Esophagus mucosa (tissue), 1 donor: ENCODE measurements around the gene ATP6V0A4. TPM values are rescaled to one million over a fixed set of nuclear protein-coding genes. Genes with fewer than 3 reads are reported as not detected.
"Not testable (repeated sequence)": the region's sequence is repeated elsewhere in the genome, so short reads cannot be mapped to it uniquely, and the experiment has no call there.

Experiments used
- ATAC-seq: fragments of 200-7000 bp; cut with Tn5 transposase; one replicate; pipeline ENCODE4 v1.9.1; 2020
- total RNA-seq: library from RNA; stranded (reverse); gene quantifications from one replicate; pipeline ENCODE4 v1.2.4, GENCODE V29; 2023
- donor health status: DM: yes; HTN: yes; CAD: no.

ATP6V0A4 gene
- total RNA-seq, 1 donor from 2014 or later, result 1.6 TPM

GRCh38 chr7:138801256-138801655, 3.3 kb upstream of the ATP6V0A4 start:
- no peak for ATAC-seq

GRCh38 chr7:138799336-138800000, 1.5 kb upstream of the ATP6V0A4 start:
- ATAC-seq, result no peak

- no peak for ATAC-seq
Measured at GRCh38 chr7:138798836-138799235, 840 bp upstream of the ATP6V0A4 start.

DNA sequence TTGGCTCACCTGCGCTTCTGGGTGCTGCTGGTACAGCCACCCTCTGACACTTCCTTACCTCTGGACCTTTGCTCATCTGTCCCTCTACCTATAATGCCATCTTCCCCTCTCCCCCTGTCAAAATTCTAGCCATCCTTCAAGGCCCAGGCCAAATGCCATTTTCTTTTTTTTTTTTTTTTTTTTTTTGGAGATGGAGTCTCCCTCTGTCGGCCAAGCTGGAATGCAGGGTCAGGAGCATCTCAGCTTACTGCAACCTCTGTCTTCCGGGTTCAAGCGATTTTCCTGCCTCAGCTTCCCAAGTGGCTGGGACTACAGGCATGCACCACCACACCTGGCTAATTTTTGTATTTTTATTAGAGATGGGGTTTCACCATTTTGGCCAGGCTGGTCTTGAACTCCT, 950 bp downstream of the ATP6V0A4 start:
- ATAC-seq, result not testable (repeated sequence)

DNA sequence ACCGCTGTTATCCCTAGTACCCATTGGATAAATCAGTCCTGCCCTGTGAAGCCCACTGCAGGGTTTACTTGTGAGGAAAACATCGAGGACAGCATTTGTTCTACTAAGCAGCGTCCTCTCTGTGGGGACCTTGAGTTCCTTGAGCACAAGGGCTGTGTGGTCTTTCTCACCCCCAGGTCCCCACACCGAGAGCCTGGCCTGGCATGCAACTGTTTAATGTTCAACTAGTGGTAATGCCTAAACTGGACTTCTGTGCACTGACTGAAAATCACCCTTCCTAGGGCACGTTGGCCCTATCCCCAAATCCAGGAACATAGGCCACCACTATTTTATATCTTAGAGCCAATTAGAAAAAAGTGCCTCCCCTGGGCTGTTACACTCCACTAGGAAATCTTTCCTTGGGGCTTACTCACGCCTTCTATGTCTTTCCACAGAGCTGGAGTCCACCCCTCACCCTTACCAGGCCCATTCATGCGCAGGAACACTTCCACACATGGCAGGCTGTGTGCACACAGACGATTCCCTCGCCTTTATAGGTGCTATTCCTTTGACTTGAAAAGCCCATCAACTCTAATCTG, 1.9 kb downstream of the ATP6V0A4 start:
- no peak for ATAC-seq

DNA sequence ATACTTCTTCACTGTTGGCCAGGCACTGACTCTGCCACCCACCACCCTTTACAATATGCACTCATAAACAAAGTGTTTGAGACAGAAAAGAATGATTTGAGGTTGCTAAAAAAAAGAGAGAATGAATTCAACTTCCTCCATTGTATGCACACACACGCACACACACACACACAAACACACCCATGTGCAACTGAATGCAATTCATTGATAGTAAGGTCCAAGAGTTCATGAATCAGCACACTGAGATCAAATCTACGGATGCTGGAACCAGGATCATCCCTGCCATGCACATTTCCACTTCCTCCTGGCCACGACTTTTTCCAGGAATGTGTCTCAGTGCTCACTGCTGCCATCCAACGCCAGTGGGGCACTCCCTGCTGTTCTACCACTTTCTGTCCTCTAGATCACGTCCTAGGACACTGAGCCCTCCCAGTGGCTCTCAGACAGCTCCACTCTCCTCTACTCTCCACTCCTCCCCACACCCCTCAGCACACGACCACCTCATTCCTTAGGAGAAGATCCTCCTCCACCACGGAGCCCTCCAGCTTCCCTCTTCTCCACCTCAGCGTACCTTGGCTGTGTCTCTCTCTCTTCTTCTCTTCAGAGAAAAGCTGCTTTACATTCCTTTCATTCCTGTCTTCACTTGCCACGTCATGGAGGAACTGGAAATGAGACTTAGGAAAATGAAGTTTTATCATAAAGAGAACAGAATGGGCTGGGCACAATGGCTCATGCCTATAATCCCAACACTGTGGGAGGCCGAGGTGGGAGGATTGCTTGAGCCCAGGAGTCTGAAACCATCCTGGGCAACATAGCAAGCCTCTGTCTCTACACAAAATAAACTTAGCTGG, 12.2 kb downstream of the ATP6V0A4 start:
- ATAC-seq, result no peak

GRCh38 chr7:138784692-138785091, 13.3 kb downstream of the ATP6V0A4 start:
- ATAC-seq, result no peak

GRCh38 chr7:138781004-138781403, 17.0 kb downstream of the ATP6V0A4 start:
- no peak for ATAC-seq

GRCh38 chr7:138776166-138776833, 21.7 kb downstream of the ATP6V0A4 start:
- no peak for ATAC-seq

DNA sequence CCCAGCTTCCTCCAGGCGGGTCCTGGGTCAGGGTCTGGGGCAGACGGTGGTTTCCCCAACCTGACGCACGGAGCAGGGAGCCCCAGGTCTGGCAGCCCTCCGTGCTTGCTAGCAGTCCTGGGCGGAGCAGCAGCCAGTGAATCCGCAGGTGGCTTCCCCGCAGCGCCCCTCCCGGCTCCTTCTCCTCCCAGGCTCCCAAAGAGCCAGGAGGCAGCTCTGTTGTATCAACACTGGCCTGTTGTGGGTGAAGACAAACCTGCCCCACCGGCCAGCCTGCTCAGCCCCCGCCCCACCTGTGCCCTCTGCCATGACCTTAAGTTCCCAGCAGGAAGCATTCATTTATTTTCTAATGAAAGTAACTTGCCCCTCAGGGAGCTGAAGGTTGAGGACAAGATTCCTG, 24.2 kb downstream of the ATP6V0A4 start:
- peak; percentile 57 for ATAC-seq

DNA sequence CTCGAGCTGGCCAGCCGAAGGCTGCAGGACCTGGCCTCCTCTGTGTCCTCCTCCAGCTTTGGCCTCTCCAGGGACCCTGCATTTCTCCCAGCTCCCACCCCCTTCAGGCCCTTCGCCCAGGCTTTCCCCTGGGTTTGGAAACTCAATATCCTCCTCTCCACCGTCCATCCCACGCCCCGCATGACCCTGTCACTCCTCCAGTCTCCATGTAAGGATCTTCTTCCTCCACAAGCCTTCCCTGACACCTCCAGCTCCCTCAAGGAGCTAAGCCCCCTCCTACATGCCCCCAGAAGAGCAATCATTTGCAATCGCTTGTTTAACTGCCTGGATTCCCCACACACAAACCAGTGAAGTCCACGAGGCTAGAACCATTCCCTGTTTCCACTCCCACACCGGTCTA, 24.8 kb downstream of the ATP6V0A4 start:
- no peak for ATAC-seq

DNA sequence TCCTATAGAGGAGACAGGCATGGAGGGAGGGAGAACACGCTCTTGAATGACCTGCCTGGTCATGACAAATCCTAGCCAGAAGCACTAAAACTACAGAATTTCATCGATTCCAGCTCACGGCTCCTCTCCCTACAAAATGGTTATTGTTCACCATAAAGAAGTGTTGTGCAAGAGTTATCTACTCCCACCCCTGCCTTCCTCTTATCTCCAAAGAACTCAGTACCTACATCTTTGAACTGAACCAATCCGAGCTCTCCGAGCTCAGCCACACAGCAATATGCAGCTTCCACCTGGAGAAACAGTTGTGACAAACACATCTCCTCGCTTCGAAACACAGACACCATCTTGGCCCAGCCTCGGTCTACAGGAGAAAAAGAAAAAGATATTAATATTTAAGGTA, 27.1 kb downstream of the ATP6V0A4 start:
- ATAC-seq, result no peak

- no peak for ATAC-seq
Measured at GRCh38 chr7:138768241-138768640, 29.8 kb downstream of the ATP6V0A4 start.

GRCh38 chr7:138756591-138757242, 41.3 kb downstream of the ATP6V0A4 start:
- peak; percentile 62 for ATAC-seq

GRCh38 chr7:138755842-138756590, 42.0 kb downstream of the ATP6V0A4 start:
- ATAC-seq, result no peak

GRCh38 chr7:138755331-138755747, 42.7 kb downstream of the ATP6V0A4 start:
- ATAC-seq, result no peak

GRCh38 chr7:138753610-138754009, 44.4 kb downstream of the ATP6V0A4 start:
- no peak for ATAC-seq

DNA sequence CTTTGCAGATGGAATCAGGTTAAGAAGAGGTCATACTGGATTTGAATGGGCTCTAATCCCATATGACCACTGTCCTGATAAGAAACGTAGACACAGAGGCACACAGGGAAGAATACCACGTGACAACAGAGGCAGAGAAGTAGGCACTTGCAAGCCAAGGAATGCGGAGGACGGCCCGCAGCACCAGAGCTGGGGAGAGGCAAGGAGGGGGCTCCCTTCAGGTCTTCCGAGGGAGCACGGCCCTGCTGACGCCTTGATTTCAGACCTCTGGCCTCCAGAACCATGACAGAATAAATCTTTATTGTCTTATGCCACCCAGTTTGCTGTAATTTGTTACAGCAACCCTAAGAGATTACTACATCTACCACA, 44.9 kb downstream of the ATP6V0A4 start:
- ATAC-seq, result no peak

DNA sequence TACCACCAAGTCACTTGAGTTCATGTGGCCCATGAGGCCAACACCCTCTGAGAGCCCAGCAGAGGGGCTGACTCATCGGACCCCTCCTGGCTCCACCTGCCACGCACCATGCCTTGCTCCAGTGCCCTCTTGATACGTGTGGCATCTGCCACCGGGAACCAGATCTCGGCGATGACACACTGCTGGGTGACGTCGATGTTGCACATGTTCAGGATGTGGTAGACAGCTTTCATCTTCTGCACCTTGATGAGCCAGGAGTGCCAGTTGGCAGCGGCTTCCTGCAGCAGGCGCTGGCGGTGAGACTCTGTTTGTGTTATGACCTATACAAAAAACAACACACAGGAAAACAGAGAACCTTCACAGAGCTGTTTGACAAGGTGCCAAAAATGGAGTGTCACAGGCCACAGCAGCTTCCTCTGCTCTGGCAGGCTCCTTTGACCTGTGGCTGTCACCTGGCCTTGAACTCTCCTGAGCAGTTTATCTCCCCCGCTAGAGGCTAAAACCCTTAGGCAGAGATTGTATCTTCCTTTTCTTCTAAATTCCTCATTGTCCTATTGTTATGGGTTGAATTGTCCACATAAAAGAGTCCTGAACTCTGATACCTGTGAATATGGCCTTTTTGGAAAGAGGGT, 45.4 kb downstream of the ATP6V0A4 start:
- ATAC-seq, result peak; percentile 93

GRCh38 chr7:138750901-138751464, 47.0 kb downstream of the ATP6V0A4 start:
- ATAC-seq, result no peak

- ATAC-seq, result no peak
Measured at GRCh38 chr7:138750473-138750872, 47.5 kb downstream of the ATP6V0A4 start.
